Omental fat pad (tissue), 4 donors: ENCODE results near the gene CEBPE. TPM values are rescaled to one million over a fixed set of nuclear protein-coding genes. Genes with fewer than 3 reads are reported as not detected.

Experiments
- ATAC-seq: fragments of 150-250 bp; one replicate; pipeline ENCODE4 v1.9.1; 2016; ENCODE audit warnings: mild to moderate bottlenecking, moderate library complexity; ENCODE audit not compliant: low FRiP score
- DNase-seq: peaks from one replicate; pipeline ENCODE4 v3.0.0-alpha.2; 2019; ENCODE audit warnings: low spot score
- CTCF ChIP-seq, 3 donors: fragments of 450-650 bp; IDR thresholded peaks; one replicate each; pipeline ENCODE4 v1.5.1; 2016 to 2017; ENCODE audit warnings: antibody characterized with exemption in 3 of 3, mild to moderate bottlenecking in 3 of 3, moderate library complexity in 2 of 3
- total RNA-seq, 4 donors: library from RNA; depleted of rRNA; stranded (reverse); fragments of >200 nt; gene quantifications; one replicate each; pipeline ENCODE4 v1.1.0, GENCODE V29; 2016

CEBPE gene
- total RNA-seq, 4 donors from 2014 or later: 0.36 to 2.7 (median 0.37) TPM; not detected in 1

GRCh38 chr14:23119363-23120327, 590 bp upstream of the CEBPE start:
- no peak for DNase-seq
- TF ChIP-seq CTCF (IDR thresholded peaks at IDR 0.05): no peak
- ATAC-seq: no peak

- DNase-seq (no peak), ATAC-seq (no peak)
- no peak for TF ChIP-seq CTCF (IDR thresholded peaks at IDR 0.05)
Measured at GRCh38 chr14:23117371-23118020, 1.6 kb downstream of the CEBPE start.

GRCh38 chr14:23115918-23116317, 3.1 kb downstream of the CEBPE start:
- DNase-seq: no peak
- ATAC-seq: no peak
- no peak for TF ChIP-seq CTCF (IDR thresholded peaks at IDR 0.05)

GRCh38 chr14:23115039-23115731, 3.9 kb downstream of the CEBPE start:
- no peak for TF ChIP-seq CTCF (IDR thresholded peaks at IDR 0.05)
- ATAC-seq (peak; percentile 89), DNase-seq (no peak)

- ATAC-seq: no peak
- no peak for TF ChIP-seq CTCF (IDR thresholded peaks at IDR 0.05)
- no peak for DNase-seq
Measured at GRCh38 chr14:23114669-23115038, 4.4 kb downstream of the CEBPE start.

- TF ChIP-seq CTCF (IDR thresholded peaks at IDR 0.05): no peak
- no peak for DNase-seq
Measured at GRCh38 chr14:23114120-23114458, 5.0 kb downstream of the CEBPE start.

More at GRCh38 chr14:23114120-23114458, 5.0 kb downstream of the CEBPE start:
- no peak for ATAC-seq
